ENCODE measurements around the gene AKAP6. TPM values are rescaled to one million over a fixed set of nuclear protein-coding genes. Genes with fewer than 3 reads are reported as not detected.

AKAP6 gene
- total RNA-seq, 1 donor from 2014 or later = 3.6 TPM

DNA sequence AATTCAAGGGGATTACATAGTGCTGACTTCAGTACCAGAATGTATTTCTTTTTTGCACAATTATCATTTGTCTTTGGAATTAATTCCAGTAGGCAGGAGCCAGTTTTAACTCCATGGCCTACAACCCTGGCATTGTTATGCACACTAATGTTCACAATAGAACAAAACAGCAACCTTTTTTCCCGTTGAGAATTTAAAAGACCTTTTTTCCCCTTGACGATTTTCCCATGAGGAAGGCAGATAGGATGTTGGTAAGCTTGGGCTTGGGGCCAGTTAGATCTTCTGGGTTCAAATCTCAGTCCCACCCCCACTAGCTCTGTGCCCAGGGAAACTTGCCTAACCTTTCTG, 13.7 kb downstream of the AKAP6 start:
- TF ChIP-seq CTCF (IDR thresholded peaks at IDR 0.05) = no peak
- H3K27ac Mint-ChIP-seq (ENCODE audit: unreplicated experiment) = no peak overlapping the region

GRCh38 chr14:32343926-32344430, 14.9 kb downstream of the AKAP6 start:
- Mint-ChIP-seq H3K27ac (ENCODE audit: unreplicated experiment) (no peak overlapping the region), H3K9me3 (ENCODE audit: low read depth) (no peaks in the 10 kb centered on the region), H3K27me3 (ENCODE audit: low read depth) (no peaks in the 10 kb centered on the region), H3K4me1 (ENCODE audit: low read depth) (peaks cover 25% of the 10 kb centered on the region), H3K4me3 (ENCODE audit: unreplicated experiment) (no peak overlapping the region), H3K36me3 (ENCODE audit: low read depth) (peaks cover 2% of the 10 kb centered on the region)
- DNase-seq (ENCODE audit: low spot score) = no peak
- TF ChIP-seq CTCF (IDR thresholded peaks at IDR 0.05) = no peak

More for the DNA sequence above, 13.7 kb downstream of the AKAP6 start:
- no peak for DNase-seq (ENCODE audit: low spot score)
- Mint-ChIP-seq H3K4me1 (ENCODE audit: low read depth) (peaks cover 25% of the 10 kb centered on the region), H3K9me3 (ENCODE audit: low read depth) (no peaks in the 10 kb centered on the region), H3K36me3 (ENCODE audit: low read depth) (peaks cover 2% of the 10 kb centered on the region), H3K4me3 (ENCODE audit: unreplicated experiment) (no peak overlapping the region), H3K27me3 (ENCODE audit: low read depth) (no peaks in the 10 kb centered on the region)

GRCh38 chr14:32345311-32345791, 16.3 kb downstream of the AKAP6 start:
- no peak for DNase-seq (ENCODE audit: low spot score)
- TF ChIP-seq CTCF (IDR thresholded peaks at IDR 0.05) = peak; percentile 49
- H3K27me3 Mint-ChIP-seq (ENCODE audit: low read depth) = no peaks in the 10 kb centered on the region
- H3K36me3 Mint-ChIP-seq (ENCODE audit: low read depth) = peaks cover 2% of the 10 kb centered on the region
- peaks cover 18% of the 10 kb centered on the region for H3K4me1 Mint-ChIP-seq (ENCODE audit: low read depth)
- H3K9me3 Mint-ChIP-seq (ENCODE audit: low read depth) = no peaks in the 10 kb centered on the region
- peak overlapping the region; percentile 78 for H3K27ac Mint-ChIP-seq (ENCODE audit: unreplicated experiment)
- H3K4me3 Mint-ChIP-seq (ENCODE audit: unreplicated experiment) = no peak overlapping the region

DNA sequence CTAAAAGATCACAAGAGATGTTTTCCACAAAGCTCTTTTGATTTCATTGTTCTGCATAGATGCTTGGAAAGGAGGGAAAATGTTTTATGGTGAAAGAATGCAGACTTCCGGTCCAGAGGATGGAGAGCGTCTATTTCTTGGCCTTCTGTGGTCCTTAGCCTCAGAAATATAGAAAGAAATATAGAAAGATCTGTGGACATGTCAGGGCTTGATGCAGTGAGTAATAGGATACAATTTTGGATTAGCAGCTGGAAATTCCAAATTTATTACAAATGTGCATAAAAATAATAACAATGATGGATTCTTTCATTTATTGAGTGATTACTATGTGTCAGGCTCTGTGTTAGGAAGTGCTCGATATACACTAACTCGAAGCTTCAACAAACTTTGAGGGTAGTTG, 20.2 kb downstream of the AKAP6 start:
- TF ChIP-seq CTCF (IDR thresholded peaks at IDR 0.05) = no peak
- Mint-ChIP-seq H3K27me3 (ENCODE audit: low read depth) (no peaks in the 10 kb centered on the region), H3K27ac (ENCODE audit: unreplicated experiment) (no peak overlapping the region), H3K9me3 (ENCODE audit: low read depth) (peaks cover 6% of the 10 kb centered on the region), H3K36me3 (ENCODE audit: low read depth) (no peaks in the 10 kb centered on the region), H3K4me1 (ENCODE audit: low read depth) (peaks cover 12% of the 10 kb centered on the region), H3K4me3 (ENCODE audit: unreplicated experiment) (no peak overlapping the region)
- DNase-seq (ENCODE audit: low spot score) = no peak

DNA sequence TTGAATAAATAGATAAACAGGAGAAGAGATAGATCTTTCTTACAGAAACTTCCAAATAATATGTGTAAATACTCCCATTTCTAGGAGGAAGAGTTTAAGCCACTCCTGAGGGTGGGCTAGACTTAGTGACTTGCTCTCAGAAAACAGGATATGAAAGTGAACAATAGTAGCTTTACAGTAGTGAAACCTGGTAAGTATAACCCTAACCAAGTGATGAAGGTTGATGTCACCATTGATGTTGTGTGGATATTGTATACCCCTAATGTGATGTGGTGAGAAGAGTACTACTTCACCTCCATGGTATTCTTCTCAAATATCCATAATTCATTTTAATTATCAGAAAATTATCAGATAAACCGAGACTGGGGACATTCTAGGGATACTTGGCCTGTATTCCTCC, 20.9 kb downstream of the AKAP6 start:
- DNase-seq (ENCODE audit: low spot score) = no peak
- H3K27me3 Mint-ChIP-seq (ENCODE audit: low read depth) = no peaks in the 10 kb centered on the region
- TF ChIP-seq CTCF (IDR thresholded peaks at IDR 0.05) = no peak
- H3K27ac Mint-ChIP-seq (ENCODE audit: unreplicated experiment) = no peak overlapping the region
- no peak overlapping the region for H3K4me3 Mint-ChIP-seq (ENCODE audit: unreplicated experiment)
- peaks cover 6% of the 10 kb centered on the region for H3K9me3 Mint-ChIP-seq (ENCODE audit: low read depth)
- H3K4me1 Mint-ChIP-seq (ENCODE audit: low read depth) = peaks cover 15% of the 10 kb centered on the region
- no peaks in the 10 kb centered on the region for H3K36me3 Mint-ChIP-seq (ENCODE audit: low read depth)

All from chondrocyte (in vitro differentiated cells).